Effector memory CD4-positive, alpha-beta T cell (primary cell): ENCODE results near the gene TNPO3.

Experiments used
- DNase-seq, 3 donors: peaks; one replicate each; pipeline ENCODE4 v3.0.0-alpha.2; 2020
- H3K27ac ChIP-seq: 2 replicates; pipeline ENCODE4 v1.7.0; 2013; ENCODE audit warnings: mild to moderate bottlenecking, low read length, moderate library complexity; ENCODE audit not compliant: insufficient read depth, poor library complexity, severe bottlenecking
- H3K27me3 ChIP-seq: replicated peaks from 2 replicates; pipeline ENCODE4 v1.7.0; 2013; ENCODE audit warnings: mild to moderate bottlenecking, low read length; ENCODE audit not compliant: insufficient read depth, control insufficient read depth, poor library complexity, severe bottlenecking
- H3K36me3 ChIP-seq: 2 replicates; pipeline ENCODE4 v1.7.0; 2013; ENCODE audit warnings: mild to moderate bottlenecking, low read length, moderate library complexity; ENCODE audit not compliant: control insufficient read depth, insufficient read depth
- H3K4me1 ChIP-seq: 2 replicates; pipeline ENCODE4 v1.7.0; 2013; ENCODE audit warnings: low read length, mild to moderate bottlenecking; ENCODE audit not compliant: control insufficient read depth, insufficient read depth, poor library complexity, severe bottlenecking
- H3K4me3 ChIP-seq: 2 replicates; pipeline ENCODE4 v1.7.0; 2013; ENCODE audit warnings: low read length, low read depth, mild to moderate bottlenecking; ENCODE audit not compliant: insufficient read depth, poor library complexity, severe bottlenecking
- H3K9me3 ChIP-seq: 2 replicates; pipeline ENCODE4 v1.7.0; 2013; ENCODE audit warnings: mild to moderate bottlenecking, low read length, moderate library complexity; ENCODE audit not compliant: control insufficient read depth
- total RNA-seq, 3 donors: gene quantifications; one replicate each; lab custom pipeline; 2026; lab: John Stamatoyannopoulos, UW

Gene TNPO3
- total RNA-seq, result 69.9 to 84.0 (median 73.3) reads per million in 3 donors

DNA sequence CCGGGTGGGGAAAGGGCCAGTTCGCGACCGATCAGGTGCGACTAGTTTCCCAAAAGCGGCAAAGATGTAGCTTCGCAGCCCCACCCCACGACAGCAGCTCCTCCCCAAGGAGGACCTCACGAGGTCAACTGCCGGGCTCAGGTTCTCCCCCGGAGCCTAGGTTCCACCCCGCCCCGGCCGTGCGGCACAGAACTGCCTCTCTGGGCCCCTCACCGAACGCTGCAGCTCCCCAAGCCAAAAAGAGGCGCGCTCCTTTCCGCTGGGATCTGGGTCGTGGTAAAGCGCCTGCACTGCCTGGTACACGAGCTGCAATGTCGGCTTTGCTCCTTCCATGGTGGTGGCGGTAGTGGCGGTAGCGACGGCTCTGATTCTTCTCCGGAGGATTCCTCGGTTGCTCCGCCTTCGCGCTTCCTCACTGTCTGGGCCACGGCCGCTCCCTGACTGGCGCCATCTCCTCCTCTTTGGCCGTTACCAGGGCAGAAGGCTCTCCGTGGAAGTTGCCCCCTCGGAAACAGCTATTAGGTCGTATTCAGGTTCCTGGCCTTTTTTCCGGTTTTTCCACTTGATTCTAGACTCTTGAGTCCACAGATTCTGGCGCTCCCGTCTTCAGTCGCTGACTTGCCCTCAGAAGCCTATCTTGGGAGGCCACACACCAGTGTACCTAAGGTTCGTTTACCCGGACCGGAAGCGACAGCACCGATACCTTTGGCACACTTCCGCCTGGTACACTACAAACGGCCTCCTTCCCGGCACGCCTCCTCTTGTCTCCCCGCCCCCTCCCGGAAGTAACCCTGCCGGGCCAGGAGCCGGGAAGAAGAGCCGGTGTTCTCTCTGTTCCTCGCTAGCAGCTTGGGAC lies at the start of gene TNPO3:
TNPO3 (minus strand) TSS at position 674 of the 856 bp plus-strand sequence; CDS start at position 333, 341 bp downstream.
- peak within 1 kb of the TSS; percentile 82 for H3K4me3 ChIP-seq
- peak; percentile 77 to 88 (median 83) for DNase-seq
- no peaks in the 10 kb centered on the region for H3K36me3 ChIP-seq
- H3K27me3 ChIP-seq, result no peaks in the 10 kb centered on the region
- H3K27ac ChIP-seq, result peak within 1 kb of the TSS; percentile 85
- no peaks in the 10 kb centered on the region for H3K9me3 ChIP-seq
- H3K4me1 ChIP-seq, result peaks cover 13% of the 10 kb centered on the region

DNA sequence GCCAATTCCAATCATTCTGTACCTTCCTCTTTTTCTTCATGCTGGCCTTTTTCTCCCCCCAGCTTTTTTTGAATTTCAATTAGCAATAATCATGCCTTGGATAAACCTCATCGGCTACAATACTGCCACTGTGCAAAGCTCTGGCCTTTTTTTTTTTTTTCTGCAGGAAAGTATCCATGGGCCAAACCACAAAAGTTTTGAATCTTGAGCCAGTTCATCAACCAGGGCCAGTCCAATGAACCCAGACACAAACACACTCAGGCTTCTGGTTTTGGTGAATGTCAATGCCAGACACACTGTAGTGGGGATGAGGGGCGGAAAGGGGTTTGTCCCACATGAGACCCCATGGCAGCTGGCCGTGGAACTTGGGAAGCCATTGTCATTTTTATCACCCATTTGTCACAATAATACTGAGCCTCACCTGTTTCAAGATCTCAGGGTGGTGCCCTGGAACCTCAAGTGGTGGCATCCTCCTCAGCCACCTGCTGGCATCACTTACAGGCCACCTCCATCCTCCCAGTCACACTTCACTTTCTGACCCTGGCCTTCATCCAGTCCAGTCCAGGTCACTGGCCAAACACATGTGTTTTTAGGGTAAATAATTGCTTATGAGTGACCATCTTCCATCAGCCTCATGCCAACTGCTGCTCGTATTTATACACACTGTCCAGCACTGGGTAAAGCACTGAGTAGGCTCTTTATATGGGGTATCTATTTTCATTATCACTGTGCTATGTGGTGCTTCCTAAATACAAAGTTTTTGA lies 48.8 kb upstream of the TNPO3 start:
- Histone ChIP-seq H3K36me3 (no peaks in the 10 kb centered on the region), H3K4me3 (no peak overlapping the region)

DNA sequence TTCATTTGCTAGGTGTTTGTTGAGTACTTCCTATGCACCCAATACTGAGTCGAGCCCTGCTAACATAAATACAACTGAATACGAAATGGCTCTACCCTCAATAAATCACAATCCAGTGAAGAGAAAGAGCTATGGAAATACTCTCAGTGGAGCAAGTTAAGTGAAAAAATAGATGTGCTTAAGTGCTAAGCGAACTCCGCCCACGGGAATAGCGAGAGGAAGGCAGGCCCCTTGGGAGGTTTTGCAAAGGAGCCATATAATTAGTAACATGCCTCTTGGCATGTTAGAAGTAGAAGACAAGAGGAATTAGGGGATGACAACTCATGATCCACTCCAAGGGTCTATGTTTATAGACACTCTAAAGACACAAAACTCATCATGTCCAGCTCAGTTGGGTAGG lies 46.8 kb upstream of the TNPO3 start:
- no peak for DNase-seq
- no peaks in the 10 kb centered on the region for H3K9me3 ChIP-seq
- no peaks in the 10 kb centered on the region for H3K27me3 ChIP-seq
- H3K4me3 ChIP-seq, result no peak overlapping the region
- no peak overlapping the region for H3K27ac ChIP-seq
- no peaks in the 10 kb centered on the region for H3K4me1 ChIP-seq
- H3K36me3 ChIP-seq, result no peaks in the 10 kb centered on the region

More for the DNA sequence above, 48.8 kb upstream of the TNPO3 start:
- no peak for DNase-seq
- Histone ChIP-seq H3K9me3 (no peaks in the 10 kb centered on the region), H3K27me3 (no peaks in the 10 kb centered on the region), H3K4me1 (no peaks in the 10 kb centered on the region), H3K27ac (no peak overlapping the region)

DNA sequence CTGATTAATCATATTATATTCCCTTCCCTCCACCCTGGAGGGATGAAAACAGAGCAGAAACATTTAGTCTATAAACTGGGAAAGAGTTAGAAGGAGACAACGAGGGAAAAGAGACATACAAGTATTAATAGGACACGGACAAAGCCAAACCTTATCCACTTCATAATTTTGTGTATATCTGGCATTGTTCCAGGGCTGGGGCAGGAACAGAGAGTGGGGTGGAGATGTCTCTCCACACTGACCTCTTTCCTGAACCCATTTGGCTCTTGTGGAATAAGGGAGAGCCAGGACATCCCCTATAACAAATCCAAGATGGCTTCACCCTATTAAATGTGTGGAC lies 45.9 kb upstream of the TNPO3 start:
- Histone ChIP-seq H3K9me3 (no peaks in the 10 kb centered on the region), H3K36me3 (no peaks in the 10 kb centered on the region), H3K27me3 (no peaks in the 10 kb centered on the region), H3K4me3 (no peak overlapping the region), H3K4me1 (no peaks in the 10 kb centered on the region), H3K27ac (no peak overlapping the region)
- DNase-seq, result no peak

DNA sequence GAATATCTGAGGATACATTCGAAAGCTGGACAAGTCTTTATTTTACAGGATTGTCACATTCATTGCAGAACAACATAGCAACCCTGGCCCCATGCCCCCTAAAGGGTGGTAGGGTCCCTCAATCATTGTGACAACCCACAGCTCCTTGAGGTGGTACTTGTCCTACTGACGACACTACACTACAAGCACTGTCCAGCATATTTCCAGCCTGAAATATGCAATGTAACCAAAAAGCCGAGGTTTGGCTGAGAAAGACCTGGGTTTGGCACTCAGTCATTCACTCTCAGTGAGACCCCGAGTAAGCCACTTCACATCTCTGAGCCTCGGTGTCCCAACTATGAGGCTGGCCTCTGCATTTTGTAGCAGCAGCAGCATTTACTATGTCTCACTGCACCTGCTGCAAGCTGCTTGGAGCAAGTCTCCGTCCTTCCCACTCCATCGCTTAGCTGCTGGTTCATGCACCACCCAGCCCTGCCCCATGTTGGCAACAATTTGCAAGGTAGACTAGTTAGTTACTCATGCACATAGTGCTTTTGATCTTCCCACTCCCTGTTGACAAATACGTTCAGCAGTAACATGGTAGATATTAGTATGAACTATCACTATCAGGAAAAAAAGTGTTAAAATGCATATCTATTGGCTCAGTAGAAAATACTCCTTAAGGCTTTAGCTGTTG lies 43.6 kb upstream of the TNPO3 start:
- H3K27me3 ChIP-seq, result no peaks in the 10 kb centered on the region
- H3K36me3 ChIP-seq, result no peaks in the 10 kb centered on the region
- H3K27ac ChIP-seq, result no peak overlapping the region
- H3K4me3 ChIP-seq, result no peak overlapping the region
- H3K4me1 ChIP-seq, result no peaks in the 10 kb centered on the region
- DNase-seq, result no peak
- H3K9me3 ChIP-seq, result no peaks in the 10 kb centered on the region

DNA sequence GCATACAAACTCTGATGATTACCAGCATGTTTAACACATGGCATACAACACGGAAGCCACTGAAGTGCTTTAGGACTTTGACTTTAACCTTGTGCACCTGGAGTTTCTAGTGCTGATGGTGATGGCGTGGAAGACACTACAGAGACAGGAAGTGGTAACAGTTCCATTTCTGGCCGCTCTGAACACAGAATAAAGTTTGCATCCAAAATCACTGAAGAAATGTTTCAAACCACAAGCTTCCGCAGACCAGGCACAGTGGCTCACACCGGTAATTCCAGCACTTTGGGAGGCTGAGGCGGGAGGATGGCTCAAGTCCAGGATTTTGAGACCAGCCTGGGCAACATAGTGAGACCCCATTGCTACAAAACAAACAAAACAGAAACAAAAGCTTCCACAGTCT lies 40.3 kb upstream of the TNPO3 start:
- Histone ChIP-seq H3K4me3 (no peak overlapping the region), H3K36me3 (no peaks in the 10 kb centered on the region), H3K4me1 (no peaks in the 10 kb centered on the region), H3K9me3 (no peaks in the 10 kb centered on the region), H3K27ac (peak overlapping the region; percentile 12), H3K27me3 (no peaks in the 10 kb centered on the region)
- DNase-seq, result no peak

DNA sequence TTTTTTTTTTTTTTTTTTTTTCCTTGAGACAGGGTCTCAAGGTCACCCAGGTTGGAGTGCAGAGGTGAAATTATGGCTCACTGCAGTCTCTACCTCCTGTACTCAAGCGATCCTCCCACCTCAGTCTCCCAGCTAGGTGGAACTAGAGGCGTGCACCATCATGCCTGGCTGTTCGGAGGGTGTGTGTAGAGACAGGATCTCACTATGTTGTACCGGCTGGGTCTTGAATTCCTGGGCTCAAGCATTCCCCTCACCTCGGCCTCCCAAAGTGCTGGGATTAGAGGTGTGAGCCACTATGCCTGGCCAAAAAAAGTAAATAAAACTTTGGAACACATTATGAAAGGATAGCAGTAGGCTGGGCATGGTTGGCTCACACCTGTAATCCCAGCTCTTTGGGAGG lies 39.6 kb upstream of the TNPO3 start:
- Histone ChIP-seq H3K9me3 (no peaks in the 10 kb centered on the region), H3K27me3 (no peaks in the 10 kb centered on the region), H3K27ac (no peak overlapping the region), H3K4me3 (no peak overlapping the region), H3K4me1 (no peaks in the 10 kb centered on the region), H3K36me3 (no peaks in the 10 kb centered on the region)
- no peak for DNase-seq

DNA sequence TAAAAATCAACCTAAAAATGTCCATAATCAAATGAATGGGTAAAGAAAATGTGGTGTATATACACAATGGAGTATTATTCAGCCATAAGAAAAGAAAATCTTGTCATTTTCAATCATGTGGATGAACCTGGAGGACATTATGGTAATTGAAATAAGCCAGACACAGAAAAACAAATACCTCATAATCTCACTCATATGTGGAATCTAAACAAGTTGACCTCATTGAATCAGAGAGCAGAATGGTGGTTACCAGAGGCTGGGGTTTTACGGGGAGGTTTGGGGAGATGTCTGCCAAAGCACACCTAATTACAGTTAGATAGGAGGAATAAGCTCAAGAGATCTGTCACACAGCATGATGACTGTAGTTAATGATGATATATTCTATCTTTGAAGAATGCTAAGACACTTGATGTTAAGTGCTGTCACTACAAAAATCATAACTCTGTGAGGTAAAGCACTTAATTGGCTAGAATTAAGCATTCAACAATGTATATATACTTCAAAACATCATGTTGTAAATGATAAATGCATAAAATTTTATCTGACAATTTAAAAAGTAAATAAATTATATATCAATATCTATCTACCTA lies 39.1 kb upstream of the TNPO3 start:
- H3K27me3 ChIP-seq, result no peaks in the 10 kb centered on the region
- H3K4me1 ChIP-seq, result no peaks in the 10 kb centered on the region
- DNase-seq, result no peak
- no peak overlapping the region for H3K27ac ChIP-seq
- no peak overlapping the region for H3K4me3 ChIP-seq
- no peaks in the 10 kb centered on the region for H3K9me3 ChIP-seq
- no peaks in the 10 kb centered on the region for H3K36me3 ChIP-seq

DNA sequence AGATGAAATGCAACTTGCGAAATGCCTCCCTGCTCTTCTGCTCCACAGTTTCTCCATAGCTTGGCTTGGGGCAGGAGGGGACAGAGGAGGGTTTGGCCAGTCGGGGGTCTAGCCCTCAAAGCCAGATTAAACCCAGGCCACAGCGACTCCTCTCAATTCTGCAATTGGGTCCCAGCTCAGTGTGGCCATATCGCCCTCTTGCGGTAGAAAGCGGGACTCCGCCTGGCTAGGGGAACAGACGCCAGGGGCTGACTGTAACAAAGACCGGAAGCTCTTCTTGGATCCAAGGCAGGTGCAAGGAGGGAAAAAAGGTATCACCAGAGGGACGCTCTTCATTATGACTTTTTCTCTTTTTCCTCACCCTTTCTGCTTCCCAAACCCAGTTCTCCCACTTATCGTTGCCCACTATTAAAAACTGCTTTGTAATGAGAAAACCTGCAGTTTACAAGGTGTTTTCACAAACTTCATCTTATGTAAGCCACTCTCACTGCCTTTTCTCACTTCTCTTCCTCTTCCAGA lies 36.6 kb upstream of the TNPO3 start:
- Histone ChIP-seq H3K9me3 (no peaks in the 10 kb centered on the region), H3K36me3 (no peaks in the 10 kb centered on the region), H3K27me3 (no peaks in the 10 kb centered on the region), H3K4me3 (no peak overlapping the region), H3K27ac (no peak overlapping the region), H3K4me1 (no peaks in the 10 kb centered on the region)
- DNase-seq, result peak; percentile 64 to 75 (median 68)
